Skeletal muscle satellite cell (primary cell): ENCODE data around the gene RIC8A.

Experiments
- H3K27me3 ChIP-seq: 2 replicates; pipeline ENCODE4 v1.7.0; 2013; ENCODE audit warnings: low read length; ENCODE audit not compliant: control insufficient read depth, insufficient read depth
- H3K36me3 ChIP-seq: 2 replicates; pipeline ENCODE4 v1.7.0; 2013; ENCODE audit warnings: mild to moderate bottlenecking, control low read depth, low read length; ENCODE audit not compliant: insufficient read depth
- H3K4me1 ChIP-seq: 2 replicates; pipeline ENCODE4 v1.7.0; 2013; ENCODE audit warnings: low read length; ENCODE audit not compliant: control insufficient read depth, insufficient read depth
- H3K4me2 ChIP-seq: 2 replicates; pipeline ENCODE4 v1.7.0; 2013; ENCODE audit warnings: mild to moderate bottlenecking, low read length
- H3K4me3 ChIP-seq: 2 replicates; pipeline ENCODE4 v1.7.0; 2013; ENCODE audit warnings: low read length
- H3K9ac ChIP-seq: 2 replicates; pipeline ENCODE4 v1.7.0; 2013; ENCODE audit warnings: mild to moderate bottlenecking, low read depth, low read length, moderate library complexity
- H3K9me3 ChIP-seq: replicated peaks from 2 replicates; pipeline ENCODE4 v1.7.0; 2013; ENCODE audit warnings: mild to moderate bottlenecking, control low read depth, low read length

The RIC8A gene

DNA sequence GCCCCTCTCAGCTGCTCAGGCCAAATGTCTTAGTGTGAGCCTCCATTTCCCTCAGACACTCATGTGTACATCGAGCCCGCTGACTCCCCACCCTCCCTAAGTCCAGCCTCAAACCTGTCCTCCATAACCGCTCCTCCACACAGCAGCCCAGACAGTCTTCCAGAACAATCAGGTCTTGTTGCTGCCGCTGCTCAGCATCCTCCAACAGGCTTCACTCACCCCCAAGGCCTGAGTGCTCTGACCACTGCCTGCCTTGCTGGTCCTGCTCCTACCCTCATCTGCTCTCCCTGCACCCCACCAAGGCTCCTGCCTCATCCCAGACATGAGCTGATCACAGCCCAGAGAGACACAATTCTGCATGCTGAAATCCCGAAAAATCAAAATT is 46.4 kb downstream of the RIC8A start:
- H3K36me3 ChIP-seq = peaks cover 44% of the 10 kb centered on the region
- no peaks in the 10 kb centered on the region for H3K4me1 ChIP-seq
- no peaks in the 10 kb centered on the region for H3K27me3 ChIP-seq
- H3K9me3 ChIP-seq = no peaks in the 10 kb centered on the region
- H3K4me3 ChIP-seq = no peak overlapping the region
- H3K9ac ChIP-seq = no peak overlapping the region
- no peak overlapping the region for H3K4me2 ChIP-seq

DNA sequence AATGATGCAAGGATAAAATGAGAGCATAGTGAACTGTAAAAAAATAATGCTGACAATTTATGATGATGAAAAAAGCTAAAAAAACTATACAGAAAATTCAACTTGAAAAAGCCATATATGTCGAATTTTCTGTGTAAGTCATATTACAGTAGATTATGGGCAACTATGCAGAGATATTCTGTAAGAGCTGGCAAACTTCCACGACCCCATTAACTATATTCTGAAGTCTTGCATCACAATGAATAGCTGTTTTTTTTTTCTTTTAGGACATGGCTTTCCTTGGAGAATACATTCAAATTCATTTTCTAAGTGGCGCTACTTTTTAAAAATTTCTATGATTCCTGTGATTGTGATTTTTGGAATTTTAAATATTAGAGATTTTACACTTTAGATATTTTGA is 47.7 kb downstream of the RIC8A start:
- Histone ChIP-seq H3K4me2 (no peak overlapping the region), H3K4me1 (no peaks in the 10 kb centered on the region), H3K36me3 (peaks cover 35% of the 10 kb centered on the region), H3K27me3 (peaks cover 12% of the 10 kb centered on the region), H3K9me3 (no peaks in the 10 kb centered on the region), H3K4me3 (no peak overlapping the region), H3K9ac (no peak overlapping the region)

- Histone ChIP-seq H3K9ac (no peak overlapping the region), H3K9me3 (no peaks in the 10 kb centered on the region), H3K4me3 (no peak overlapping the region), H3K36me3 (peaks cover 28% of the 10 kb centered on the region), H3K4me2 (no peak overlapping the region), H3K4me1 (no peaks in the 10 kb centered on the region), H3K27me3 (peaks cover 12% of the 10 kb centered on the region)
These were observed 48.3 kb downstream of the RIC8A start for GRCh38 chr11:255816-256215.

GRCh38 chr11:256952-257737 is 49.6 kb downstream of the RIC8A start:
- H3K9me3 ChIP-seq = no peaks in the 10 kb centered on the region
- peaks cover 12% of the 10 kb centered on the region for H3K27me3 ChIP-seq
- H3K9ac ChIP-seq = no peak overlapping the region
- H3K4me1 ChIP-seq = no peaks in the 10 kb centered on the region
- H3K4me3 ChIP-seq = no peak overlapping the region
- H3K36me3 ChIP-seq = peaks cover 15% of the 10 kb centered on the region
- H3K4me2 ChIP-seq = no peak overlapping the region

DNA sequence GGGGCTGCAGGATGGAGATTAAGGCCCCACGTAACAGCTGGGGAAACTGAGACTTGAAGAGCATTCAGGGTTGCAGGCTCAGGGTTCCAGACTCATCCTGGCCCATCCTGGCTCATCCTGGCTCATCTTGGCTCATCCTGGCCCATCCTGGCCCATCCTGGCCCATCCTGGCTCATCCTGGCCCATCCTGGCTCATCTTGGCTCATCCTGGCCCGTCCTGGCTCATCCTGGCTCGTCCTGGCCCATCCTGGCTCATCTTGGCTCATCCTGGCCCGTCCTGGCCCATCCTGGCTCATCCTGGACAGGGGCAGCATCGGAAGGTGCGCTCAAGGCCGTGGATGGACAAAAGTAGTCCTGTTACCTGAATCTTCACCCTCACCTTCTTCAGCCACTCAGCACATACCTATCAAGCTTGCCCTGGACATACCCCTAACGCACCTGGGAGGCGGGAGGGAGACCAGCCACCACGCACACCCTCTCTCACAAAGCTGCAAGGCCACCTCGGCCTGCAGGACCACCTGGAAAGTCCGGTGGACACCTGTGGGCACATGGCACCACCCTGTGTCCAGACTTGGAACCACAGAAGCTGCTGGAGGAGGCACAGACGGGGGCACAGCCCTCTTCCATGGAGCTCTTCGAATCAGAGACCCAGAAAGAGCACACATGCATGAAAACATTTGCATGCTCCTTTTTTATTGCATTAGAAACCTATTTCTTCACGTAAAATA is 50.4 kb downstream of the RIC8A start:
- H3K9ac ChIP-seq = no peak overlapping the region
- no peak overlapping the region for H3K4me2 ChIP-seq
- no peak overlapping the region for H3K4me3 ChIP-seq
- peaks cover 7% of the 10 kb centered on the region for H3K36me3 ChIP-seq
- peaks cover 12% of the 10 kb centered on the region for H3K27me3 ChIP-seq
- H3K9me3 ChIP-seq = no peaks in the 10 kb centered on the region
- H3K4me1 ChIP-seq = no peaks in the 10 kb centered on the region

GRCh38 chr11:259413-259812 is 51.9 kb downstream of the RIC8A start:
- no peak overlapping the region for H3K4me2 ChIP-seq
- peaks cover 12% of the 10 kb centered on the region for H3K27me3 ChIP-seq
- H3K9me3 ChIP-seq = no peaks in the 10 kb centered on the region
- no peaks in the 10 kb centered on the region for H3K4me1 ChIP-seq
- no peaks in the 10 kb centered on the region for H3K36me3 ChIP-seq
- no peak overlapping the region for H3K9ac ChIP-seq
- H3K4me3 ChIP-seq = no peak overlapping the region

- H3K9ac ChIP-seq = no peak overlapping the region
- no peaks in the 10 kb centered on the region for H3K4me1 ChIP-seq
- H3K9me3 ChIP-seq = no peaks in the 10 kb centered on the region
- peaks cover 12% of the 10 kb centered on the region for H3K27me3 ChIP-seq
- no peak overlapping the region for H3K4me3 ChIP-seq
- H3K4me2 ChIP-seq = no peak overlapping the region
- no peaks in the 10 kb centered on the region for H3K36me3 ChIP-seq
These were observed 54.1 kb downstream of the RIC8A start for GRCh38 chr11:261624-262023.
